Measurements from ENCODE around the gene ANKRD27.

The ANKRD27 gene

GRCh38 chr19:32686847-32687475 lies 12.0 kb upstream of the ANKRD27 start:
- Histone ChIP-seq H3K27me3 (ENCODE audit: control insufficient read depth, insufficient read depth, low read length) (no peaks in the 10 kb centered on the region), H3K4me3 (ENCODE audit: low read length) (no peak overlapping the region)

GRCh38 chr19:32682317-32682716 lies 7.3 kb upstream of the ANKRD27 start:
- no peak overlapping the region for H3K4me3 ChIP-seq (ENCODE audit: low read length)
- peaks cover 15% of the 10 kb centered on the region for H3K27me3 ChIP-seq (ENCODE audit: control insufficient read depth, insufficient read depth, low read length)
- H3K36me3 ChIP-seq (ENCODE audit: control insufficient read depth, insufficient read depth, low read length): no peaks in the 10 kb centered on the region
- H3K4me1 ChIP-seq (ENCODE audit: control insufficient read depth, insufficient read depth, low read length): no peaks in the 10 kb centered on the region
- no peaks in the 10 kb centered on the region for H3K9me3 ChIP-seq (ENCODE audit: control insufficient read depth, low read length)
- H3K9ac ChIP-seq (ENCODE audit: low read length): no peak overlapping the region

More at GRCh38 chr19:32686847-32687475, 12.0 kb upstream of the ANKRD27 start:
- no peaks in the 10 kb centered on the region for H3K4me1 ChIP-seq (ENCODE audit: control insufficient read depth, insufficient read depth, low read length)
- H3K9me3 ChIP-seq (ENCODE audit: control insufficient read depth, low read length): no peaks in the 10 kb centered on the region
- no peaks in the 10 kb centered on the region for H3K36me3 ChIP-seq (ENCODE audit: control insufficient read depth, insufficient read depth, low read length)
- H3K9ac ChIP-seq (ENCODE audit: low read length): no peak overlapping the region

GRCh38 chr19:32680986-32681385 lies 6.0 kb upstream of the ANKRD27 start:
- Histone ChIP-seq H3K36me3 (ENCODE audit: control insufficient read depth, insufficient read depth, low read length) (no peaks in the 10 kb centered on the region), H3K9me3 (ENCODE audit: control insufficient read depth, low read length) (no peaks in the 10 kb centered on the region), H3K9ac (ENCODE audit: low read length) (no peak overlapping the region), H3K4me3 (ENCODE audit: low read length) (no peak overlapping the region), H3K4me1 (ENCODE audit: control insufficient read depth, insufficient read depth, low read length) (peaks cover 9% of the 10 kb centered on the region), H3K27me3 (ENCODE audit: control insufficient read depth, insufficient read depth, low read length) (peaks cover 29% of the 10 kb centered on the region)

- H3K4me3 ChIP-seq (ENCODE audit: low read length): no peak overlapping the region
Observed at GRCh38 chr19:32677657-32678056, 2.7 kb upstream of the ANKRD27 start.

GRCh38 chr19:32676895-32677359 lies 1.9 kb upstream of the ANKRD27 start:
- H3K36me3 ChIP-seq (ENCODE audit: control insufficient read depth, insufficient read depth, low read length): no peaks in the 10 kb centered on the region
- peaks cover 39% of the 10 kb centered on the region for H3K27me3 ChIP-seq (ENCODE audit: control insufficient read depth, insufficient read depth, low read length)
- no peaks in the 10 kb centered on the region for H3K9me3 ChIP-seq (ENCODE audit: control insufficient read depth, low read length)
- H3K9ac ChIP-seq (ENCODE audit: low read length): no peak overlapping the region
- peaks cover 21% of the 10 kb centered on the region for H3K4me1 ChIP-seq (ENCODE audit: control insufficient read depth, insufficient read depth, low read length)
- no peak overlapping the region for H3K4me3 ChIP-seq (ENCODE audit: low read length)

More at GRCh38 chr19:32677657-32678056, 2.7 kb upstream of the ANKRD27 start:
- H3K4me1 ChIP-seq (ENCODE audit: control insufficient read depth, insufficient read depth, low read length): peaks cover 21% of the 10 kb centered on the region
- H3K27me3 ChIP-seq (ENCODE audit: control insufficient read depth, insufficient read depth, low read length): peaks cover 39% of the 10 kb centered on the region
- no peaks in the 10 kb centered on the region for H3K9me3 ChIP-seq (ENCODE audit: control insufficient read depth, low read length)
- no peaks in the 10 kb centered on the region for H3K36me3 ChIP-seq (ENCODE audit: control insufficient read depth, insufficient read depth, low read length)
- no peak overlapping the region for H3K9ac ChIP-seq (ENCODE audit: low read length)

GRCh38 chr19:32676186-32676894 lies 1.4 kb upstream of the ANKRD27 start:
- no peak overlapping the region for H3K9ac ChIP-seq (ENCODE audit: low read length)
- H3K27me3 ChIP-seq (ENCODE audit: control insufficient read depth, insufficient read depth, low read length): peaks cover 39% of the 10 kb centered on the region
- no peak overlapping the region for H3K4me3 ChIP-seq (ENCODE audit: low read length)
- peaks cover 21% of the 10 kb centered on the region for H3K4me1 ChIP-seq (ENCODE audit: control insufficient read depth, insufficient read depth, low read length)
- no peaks in the 10 kb centered on the region for H3K36me3 ChIP-seq (ENCODE audit: control insufficient read depth, insufficient read depth, low read length)
- H3K9me3 ChIP-seq (ENCODE audit: control insufficient read depth, low read length): no peaks in the 10 kb centered on the region

GRCh38 chr19:32675720-32676185 lies 773 bp upstream of the ANKRD27 start, which contains the start of gene RGS9BP:
TSS of gene RGS9BP (plus strand) at chr19:32675848. CDS start at chr19:32676264, 416 bp downstream.
- Histone ChIP-seq H3K9ac (ENCODE audit: low read length) (peak within 1 kb of the TSS; percentile 65), H3K36me3 (ENCODE audit: control insufficient read depth, insufficient read depth, low read length) (no peaks in the 10 kb centered on the region), H3K4me1 (ENCODE audit: control insufficient read depth, insufficient read depth, low read length) (peaks cover 21% of the 10 kb centered on the region), H3K9me3 (ENCODE audit: control insufficient read depth, low read length) (no peaks in the 10 kb centered on the region), H3K27me3 (ENCODE audit: control insufficient read depth, insufficient read depth, low read length) (peaks cover 39% of the 10 kb centered on the region), H3K4me3 (ENCODE audit: low read length) (peak within 1 kb of the TSS; percentile 77)

- H3K4me1 ChIP-seq (ENCODE audit: control insufficient read depth, insufficient read depth, low read length): peaks cover 32% of the 10 kb centered on the region
- peaks cover 34% of the 10 kb centered on the region for H3K27me3 ChIP-seq (ENCODE audit: control insufficient read depth, insufficient read depth, low read length)
- H3K4me3 ChIP-seq (ENCODE audit: low read length): peak overlapping the region; percentile 77
- H3K9ac ChIP-seq (ENCODE audit: low read length): peak overlapping the region; percentile 65
- H3K9me3 ChIP-seq (ENCODE audit: control insufficient read depth, low read length): no peaks in the 10 kb centered on the region
- H3K36me3 ChIP-seq (ENCODE audit: control insufficient read depth, insufficient read depth, low read length): no peaks in the 10 kb centered on the region
Observed at GRCh38 chr19:32674153-32674930, 638 bp downstream of the ANKRD27 start.

- Histone ChIP-seq H3K9ac (ENCODE audit: low read length) (no peak overlapping the region), H3K9me3 (ENCODE audit: control insufficient read depth, low read length) (no peaks in the 10 kb centered on the region), H3K36me3 (ENCODE audit: control insufficient read depth, insufficient read depth, low read length) (no peaks in the 10 kb centered on the region), H3K27me3 (ENCODE audit: control insufficient read depth, insufficient read depth, low read length) (peaks cover 31% of the 10 kb centered on the region), H3K4me3 (ENCODE audit: low read length) (no peak overlapping the region), H3K4me1 (ENCODE audit: control insufficient read depth, insufficient read depth, low read length) (peaks cover 33% of the 10 kb centered on the region)
Observed at GRCh38 chr19:32673573-32673972, 1.4 kb downstream of the ANKRD27 start.

- peaks cover 28% of the 10 kb centered on the region for H3K27me3 ChIP-seq (ENCODE audit: control insufficient read depth, insufficient read depth, low read length)
- peaks cover 33% of the 10 kb centered on the region for H3K4me1 ChIP-seq (ENCODE audit: control insufficient read depth, insufficient read depth, low read length)
- no peaks in the 10 kb centered on the region for H3K36me3 ChIP-seq (ENCODE audit: control insufficient read depth, insufficient read depth, low read length)
- no peak overlapping the region for H3K4me3 ChIP-seq (ENCODE audit: low read length)
- H3K9ac ChIP-seq (ENCODE audit: low read length): no peak overlapping the region
- no peaks in the 10 kb centered on the region for H3K9me3 ChIP-seq (ENCODE audit: control insufficient read depth, low read length)
Observed at GRCh38 chr19:32672841-32673240, 2.1 kb downstream of the ANKRD27 start.

- Histone ChIP-seq H3K4me1 (ENCODE audit: control insufficient read depth, insufficient read depth, low read length) (peaks cover 33% of the 10 kb centered on the region), H3K9ac (ENCODE audit: low read length) (no peak overlapping the region), H3K4me3 (ENCODE audit: low read length) (no peak overlapping the region), H3K9me3 (ENCODE audit: control insufficient read depth, low read length) (no peaks in the 10 kb centered on the region), H3K27me3 (ENCODE audit: control insufficient read depth, insufficient read depth, low read length) (peaks cover 20% of the 10 kb centered on the region), H3K36me3 (ENCODE audit: control insufficient read depth, insufficient read depth, low read length) (no peaks in the 10 kb centered on the region)
Observed at GRCh38 chr19:32671883-32672593, 2.9 kb downstream of the ANKRD27 start.
